Embryonic facial prominence (tissue), 1 donor: ENCODE data around the gene KLF8.
"Not testable (repeated sequence)": the region's sequence is repeated elsewhere in the genome, so short reads cannot be mapped to it uniquely, and the experiment has no call there.

Experiments
- DNase-seq: peaks from one replicate; pipeline ENCODE4 v3.0.0-alpha.2; 2016; ENCODE audit errors: extremely low spot score

The KLF8 gene

DNA sequence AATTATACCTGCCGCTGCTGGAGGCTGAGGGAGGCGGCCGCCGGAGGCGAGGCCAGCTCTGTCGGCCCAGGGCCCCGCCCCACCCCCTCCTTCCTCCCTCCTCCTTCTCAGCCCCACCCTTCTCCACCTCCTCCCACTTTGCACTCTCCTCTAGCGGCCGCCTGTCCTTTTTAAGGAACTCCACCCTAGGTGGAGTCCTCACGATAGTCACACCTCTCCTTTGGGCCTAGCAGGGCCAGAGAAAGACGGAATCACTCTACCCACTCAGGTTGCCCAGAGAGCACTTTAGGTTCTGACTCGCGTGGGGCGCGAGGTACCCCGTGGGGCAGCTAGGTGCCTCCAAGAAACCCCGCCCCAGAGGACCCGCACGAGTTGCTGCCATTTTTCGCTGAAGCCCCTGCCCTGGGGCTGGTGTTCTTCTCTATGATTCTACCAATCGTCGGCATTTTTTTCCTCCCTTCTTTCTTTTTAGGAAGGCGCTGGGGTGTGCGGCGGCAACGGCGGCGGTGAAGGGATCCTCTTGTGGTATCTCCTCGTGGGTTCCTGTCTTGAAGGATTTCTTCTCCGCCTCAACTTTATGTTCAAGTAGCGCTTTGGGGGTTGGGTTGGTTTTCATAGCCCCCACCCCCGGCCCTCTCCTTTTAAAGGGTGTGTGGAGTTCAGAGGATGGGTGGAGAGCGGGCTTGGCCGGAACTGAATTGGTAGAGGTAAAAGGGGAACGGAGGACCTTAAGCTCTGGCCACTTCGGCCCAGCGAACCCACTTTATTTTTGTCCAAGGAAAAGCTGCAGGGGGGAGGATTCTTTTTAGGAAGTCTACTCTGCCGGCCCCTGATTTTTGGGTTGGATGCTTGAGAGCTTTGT, at the start of gene KLF8:
KLF8 (plus strand) TSS at position 136 of the 862 bp plus-strand sequence. CDS start 979 bp downstream, outside the sequence.
- no peak for DNase-seq

- DNase-seq = not testable (repeated sequence)
These were observed 25.2 kb upstream of the KLF8 start for GRCh38 chrX:56206945-56207344.

DNA sequence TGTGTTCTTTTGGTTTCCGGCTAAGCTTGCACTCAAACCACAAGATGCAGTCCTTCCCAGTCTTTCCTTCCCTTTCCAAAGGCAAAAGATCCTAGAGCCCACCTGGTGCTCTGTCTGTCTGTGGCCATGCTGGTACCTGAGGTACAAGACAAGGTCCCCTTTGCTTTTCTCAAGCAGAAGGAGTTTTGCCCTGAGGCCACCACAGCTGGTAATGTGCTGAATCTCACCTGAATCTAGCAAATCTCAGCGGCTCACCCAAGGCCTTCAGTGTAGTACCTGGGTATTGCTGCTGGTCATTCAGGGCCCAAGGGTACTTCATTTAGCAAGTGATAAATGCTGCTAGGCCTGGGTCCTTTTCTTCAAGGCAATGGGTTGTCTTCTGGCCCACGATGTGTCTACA, 20.5 kb upstream of the KLF8 start:
- no peak for DNase-seq

GRCh38 chrX:56216332-56216731, 15.8 kb upstream of the KLF8 start:
- DNase-seq = no peak

GRCh38 chrX:56219700-56220099, 12.5 kb upstream of the KLF8 start:
- no peak for DNase-seq

DNA sequence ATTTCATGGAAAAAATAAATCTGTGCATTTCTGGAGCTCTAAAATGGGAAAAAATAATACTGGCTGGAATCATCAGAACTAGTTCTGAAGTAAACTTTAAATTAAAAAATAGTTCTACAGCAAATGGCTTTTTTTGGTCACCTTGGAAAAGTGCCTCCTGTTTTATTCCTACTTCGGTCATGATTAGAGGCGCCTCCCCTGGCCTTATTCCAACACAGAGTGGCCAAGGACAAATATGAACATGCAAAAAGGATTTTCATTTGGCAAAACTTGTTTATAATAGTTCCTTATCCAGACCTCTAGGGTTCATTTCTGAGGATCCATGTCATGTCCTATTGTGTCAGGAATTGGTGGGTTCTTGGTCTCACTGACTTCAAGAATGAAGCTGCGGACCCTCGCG, 11.1 kb upstream of the KLF8 start:
- no peak for DNase-seq

DNA sequence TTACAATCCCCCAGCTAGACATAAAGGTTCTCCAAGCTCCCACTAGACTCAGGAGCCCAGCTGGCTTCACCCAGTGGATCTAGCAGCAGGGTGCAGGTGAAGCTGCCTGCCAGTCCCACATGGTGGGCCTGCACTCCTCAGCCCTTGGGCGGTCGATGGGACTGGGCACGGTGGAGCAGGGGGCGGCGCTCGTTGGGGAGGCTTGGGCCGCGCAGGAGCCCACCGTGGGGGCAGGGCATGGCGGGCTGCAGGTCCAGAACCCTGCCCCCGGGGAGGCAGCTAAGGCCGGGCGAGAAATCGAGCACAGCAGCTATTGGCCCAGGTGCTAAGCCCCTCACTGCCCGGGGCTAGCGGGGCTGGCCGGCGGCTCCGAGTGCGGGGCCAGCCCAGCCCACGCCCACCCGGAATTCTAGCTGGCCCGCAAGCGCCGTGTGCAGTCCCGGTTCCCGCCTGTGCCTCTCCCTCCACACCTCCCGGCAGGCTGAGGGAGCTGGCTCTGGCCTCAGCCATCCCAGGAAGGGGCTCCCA, 9.6 kb upstream of the KLF8 start:
- DNase-seq = no peak

DNA sequence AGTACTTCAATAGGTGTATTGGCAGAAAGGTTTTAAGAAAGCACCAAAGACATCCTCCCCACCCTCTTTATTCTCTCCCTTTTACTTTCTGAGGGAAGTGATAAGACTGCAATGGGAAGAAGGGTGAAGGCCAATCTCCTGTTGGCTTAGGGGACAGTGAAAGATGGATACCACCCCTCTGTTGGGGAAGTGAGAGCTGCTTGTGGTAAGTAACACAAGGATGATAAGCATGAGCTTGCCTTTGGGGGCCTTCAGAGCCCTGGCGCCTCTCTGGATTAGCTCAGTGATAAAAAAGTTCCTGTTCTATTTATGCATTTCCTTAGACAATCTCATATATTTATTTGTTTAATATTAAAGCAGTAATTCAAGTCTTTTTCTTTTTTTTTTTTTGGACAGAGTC, 5.2 kb upstream of the KLF8 start:
- no peak for DNase-seq

DNA sequence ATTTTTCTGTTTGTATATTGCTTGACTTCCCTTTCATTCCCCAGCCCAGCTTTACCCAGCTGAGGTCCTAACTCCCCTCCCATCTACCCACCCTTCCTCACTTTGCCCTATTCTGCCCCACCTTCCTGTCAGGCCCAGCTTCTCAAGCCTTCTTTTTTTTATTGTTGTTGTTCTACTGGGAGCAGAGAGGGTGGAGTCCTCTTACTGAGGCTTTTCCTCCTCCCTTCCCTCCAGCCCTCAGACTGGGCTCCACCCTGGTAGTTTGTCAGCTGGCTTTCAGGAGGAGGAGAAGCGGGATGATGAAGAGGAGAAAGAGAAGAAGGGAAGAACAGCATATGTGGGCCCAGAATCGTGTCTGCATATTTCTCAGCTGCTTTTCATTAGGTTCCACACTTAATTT, 3.2 kb upstream of the KLF8 start:
- DNase-seq = no peak

DNA sequence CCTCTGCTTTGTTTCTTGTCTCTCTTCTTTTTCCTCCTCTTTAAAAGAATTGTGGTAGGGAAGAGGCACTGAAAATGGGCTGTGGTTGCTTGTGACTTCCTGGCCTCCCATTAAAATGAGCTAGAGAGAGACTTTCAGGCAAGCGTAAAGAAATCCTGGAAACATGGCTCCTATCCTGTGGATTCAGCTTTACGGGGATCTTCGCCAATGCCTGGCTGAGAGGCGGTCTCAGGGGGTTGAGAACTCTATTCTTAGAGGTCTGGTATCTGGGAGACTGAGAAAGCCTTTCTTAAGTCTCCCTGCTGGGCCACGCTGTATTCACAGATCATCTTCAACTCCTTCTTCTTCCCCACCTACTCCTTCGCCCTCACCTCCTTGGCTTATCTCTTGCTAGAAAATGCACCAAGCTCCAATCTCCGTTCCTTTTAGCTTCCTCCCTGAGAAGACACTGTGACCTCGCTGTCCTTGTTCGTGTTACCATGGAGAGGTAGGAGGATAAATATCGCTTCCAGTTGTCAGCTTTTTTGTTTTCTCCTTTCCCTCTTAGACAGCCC, 542 bp upstream of the KLF8 start:
- DNase-seq = no peak

GRCh38 chrX:56233100-56233499, 944 bp downstream of the KLF8 start:
- DNase-seq = no peak

- no peak for DNase-seq
These were observed 1.5 kb downstream of the KLF8 start for GRCh38 chrX:56233682-56234081.

DNA sequence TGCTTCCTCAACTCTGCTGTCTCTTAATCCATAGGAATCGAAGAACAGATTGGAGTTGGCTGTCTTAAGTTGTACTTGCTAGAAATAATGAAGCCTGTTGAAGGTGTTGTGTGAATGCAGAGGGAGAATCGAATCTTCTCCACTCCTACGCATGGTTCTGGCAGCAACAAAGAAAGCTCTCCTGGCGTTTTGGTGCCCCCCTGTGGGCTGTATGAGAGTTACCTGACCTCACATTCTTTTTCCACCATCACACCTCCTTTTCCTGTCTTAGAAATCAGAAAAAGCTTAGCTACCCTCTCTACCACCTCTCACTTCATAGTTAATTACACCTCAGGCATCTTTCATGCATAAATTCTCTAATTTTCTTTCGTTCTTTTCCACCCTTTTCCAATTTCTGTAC, 16.3 kb downstream of the KLF8 start:
- no peak for DNase-seq

GRCh38 chrX:56253832-56254703, 21.9 kb downstream of the KLF8 start:
- no peak for DNase-seq

DNA sequence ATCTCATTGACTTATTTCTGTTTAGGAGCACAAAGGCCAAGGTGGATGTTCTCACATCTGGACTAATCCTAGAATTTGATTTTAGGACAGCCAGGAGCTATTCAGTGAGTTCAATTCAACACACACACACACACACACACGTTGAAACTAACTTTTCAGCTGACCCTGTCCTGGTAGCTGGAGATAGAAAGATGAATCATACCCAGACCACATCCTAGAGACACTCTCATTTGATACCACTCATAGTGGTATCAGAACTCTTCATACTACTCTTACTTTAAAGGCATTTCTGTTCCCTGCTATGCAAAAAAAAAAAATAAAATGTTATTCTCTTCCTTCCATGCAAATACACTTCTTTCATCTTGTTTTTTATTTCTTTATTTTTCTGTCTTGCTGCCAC, 36.7 kb downstream of the KLF8 start:
- DNase-seq = no peak

DNA sequence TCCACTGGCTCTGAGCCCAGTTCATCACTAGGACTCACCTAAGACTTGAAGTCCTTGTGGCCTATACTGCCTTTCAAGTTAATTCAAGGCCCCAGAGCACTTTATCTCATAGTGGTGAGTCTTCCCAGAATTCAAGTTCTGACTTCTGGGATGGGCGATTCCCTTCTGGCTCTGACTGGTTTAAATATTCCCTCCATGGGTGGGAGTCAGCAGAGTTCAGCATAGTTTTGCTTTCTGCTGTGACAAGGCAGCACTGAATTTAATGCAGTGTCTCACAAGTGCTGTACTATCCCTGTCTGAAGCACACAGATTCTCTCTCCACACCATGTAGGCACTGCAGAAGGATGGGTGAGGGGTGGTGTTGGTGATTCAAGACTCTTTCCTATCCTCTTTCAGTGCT, 46.5 kb downstream of the KLF8 start:
- no peak for DNase-seq

GRCh38 chrX:56279863-56280262, 47.7 kb downstream of the KLF8 start:
- DNase-seq = no peak

DNA sequence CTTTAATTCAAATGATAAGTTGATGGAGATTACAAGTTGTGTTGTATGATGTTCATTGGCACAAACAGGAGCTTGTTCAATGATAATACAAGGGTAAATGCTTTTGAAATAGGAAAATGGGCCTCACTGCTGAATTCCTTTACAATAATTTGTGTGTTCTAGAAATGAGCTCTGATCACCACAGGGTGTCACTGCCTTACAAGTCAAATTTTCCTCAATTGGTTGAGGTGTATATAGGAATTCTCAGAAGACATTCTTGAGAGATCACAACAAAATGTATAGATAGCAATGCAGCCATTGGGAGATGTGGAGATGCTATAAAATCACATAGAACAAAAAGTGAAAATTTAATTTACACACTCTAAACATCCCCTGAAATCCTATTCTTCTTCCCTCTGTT, 49.6 kb downstream of the KLF8 start:
- no peak for DNase-seq

DNA sequence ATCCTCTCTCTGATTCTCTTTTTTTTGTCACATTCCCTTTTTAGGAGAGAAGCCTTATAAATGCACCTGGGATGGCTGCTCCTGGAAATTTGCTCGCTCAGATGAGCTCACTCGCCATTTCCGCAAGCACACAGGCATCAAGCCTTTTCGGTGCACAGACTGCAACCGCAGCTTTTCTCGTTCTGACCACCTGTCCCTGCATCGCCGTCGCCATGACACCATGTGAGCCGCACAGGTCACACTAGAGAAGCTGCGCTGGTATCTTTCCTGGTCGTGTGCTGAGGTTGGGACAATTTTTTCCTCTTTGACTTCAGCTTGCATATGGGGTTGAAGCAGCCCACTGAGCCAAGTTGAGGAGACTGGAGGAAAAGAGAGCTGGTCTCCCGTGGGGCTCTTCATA, 52.1 kb downstream of the KLF8 start:
- DNase-seq = no peak

- DNase-seq = no peak
These were observed 56.5 kb downstream of the KLF8 start for GRCh38 chrX:56288608-56289007.

DNA sequence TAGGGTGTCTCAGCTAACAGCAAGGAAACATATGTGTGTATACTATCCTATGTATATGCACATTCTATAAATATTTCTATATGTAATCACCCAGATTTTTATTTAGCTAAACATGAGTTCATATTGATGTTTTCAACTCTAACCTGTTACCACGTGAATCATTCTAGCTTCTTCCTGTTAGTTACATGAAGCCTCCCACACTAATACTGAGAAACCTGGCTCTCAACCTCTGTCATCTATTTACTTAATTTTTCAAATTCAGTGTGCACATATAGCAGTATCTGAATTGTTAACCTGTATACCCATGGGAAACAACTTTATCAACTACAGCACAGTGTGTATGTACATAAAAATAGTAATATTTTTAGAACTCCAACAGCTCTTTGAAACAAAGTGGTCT, 57.3 kb downstream of the KLF8 start:
- no peak for DNase-seq

GRCh38 chrX:56308726-56309125, 76.6 kb downstream of the KLF8 start:
- no peak for DNase-seq
